NCI-H2029 treated with DMSO at 0.1 percent for 48 hours (cell line): ENCODE measurements around the gene MEX3A.
"Not testable (repeated sequence)": the region's sequence is repeated elsewhere in the genome, so short reads cannot be mapped to it uniquely, and the experiment has no call there.

ENCODE experiments used
- DNase-seq: peaks from one replicate; lab custom pipeline; 2025; lab: John Stamatoyannopoulos, UW

MEX3A gene

GRCh38 chr1:156118177-156118868 is 36.1 kb upstream of the MEX3A start:
- no peak for DNase-seq

GRCh38 chr1:156117414-156118176 is 35.3 kb upstream of the MEX3A start:
- no peak for DNase-seq

GRCh38 chr1:156116731-156117130 is 34.5 kb upstream of the MEX3A start:
- DNase-seq: not testable (repeated sequence)

- DNase-seq: no peak
Observed at GRCh38 chr1:156115514-156116374, 33.5 kb upstream of the MEX3A start.

GRCh38 chr1:156114919-156115513 is 32.8 kb upstream of the MEX3A start:
- no peak for DNase-seq

GRCh38 chr1:156114101-156114918 is 32.0 kb upstream of the MEX3A start, which contains the start of gene LMNA:
LMNA (plus strand) TSS chr1:156114711; CDS start chr1:156114919, 208 bp downstream.
- peak; percentile 33 for DNase-seq

- DNase-seq: no peak
Observed at GRCh38 chr1:156113282-156113950, 31.2 kb upstream of the MEX3A start.

- DNase-seq: no peak
Observed at GRCh38 chr1:156112276-156113137, 30.2 kb upstream of the MEX3A start.

- DNase-seq: no peak
Observed at GRCh38 chr1:156111355-156111962, 29.2 kb upstream of the MEX3A start.

GRCh38 chr1:156110252-156110651 is 28.0 kb upstream of the MEX3A start:
- DNase-seq: no peak

GRCh38 chr1:156108664-156109241 is 26.5 kb upstream of the MEX3A start:
- no peak for DNase-seq

GRCh38 chr1:156108057-156108456 is 25.8 kb upstream of the MEX3A start:
- no peak for DNase-seq

GRCh38 chr1:156106624-156107488 is 24.6 kb upstream of the MEX3A start:
- no peak for DNase-seq

- DNase-seq: no peak
Observed at GRCh38 chr1:156104861-156105832, 22.9 kb upstream of the MEX3A start.

GRCh38 chr1:156104065-156104810 is 22.0 kb upstream of the MEX3A start:
- peak; percentile 36 for DNase-seq

GRCh38 chr1:156103521-156103947 is 21.3 kb upstream of the MEX3A start:
- no peak for DNase-seq
